ENCODE results near the gene IL11RA. TPM values are rescaled to one million over a fixed set of nuclear protein-coding genes. Genes with fewer than 3 reads are reported as not detected.

The IL11RA gene
- total and polyA plus RNA-seq, 2 of the 8 experiments (the other 6 are each of a cell fraction or from before 2014, with no cell fraction given), result 5.5 to 9.1 TPM

- no peak overlapping the region for H3K27ac ChIP-seq (ENCODE audit: low read depth, low read length)
- H3K27me3 ChIP-seq (replicated peaks in 1 of 4; ENCODE audit: control insufficient read depth in 3 of 4, extremely low read depth in 1 of 4, insufficient read depth in 3 of 4, low read length in 3 of 4), result peaks cover 13 to 30% (median 26%) of the 10 kb centered on the region in 4 experiments
- no peak overlapping the region for H3K4ac ChIP-seq (replicated peaks; ENCODE audit: insufficient read length, low read depth, low read length)
- H4K8ac ChIP-seq (ENCODE audit: extremely low read depth, insufficient read depth, low read length), result no peak overlapping the region
- peaks cover 10% of the 10 kb centered on the region for H3K79me1 ChIP-seq (ENCODE audit: low read depth, low read length)
- ChIA-PET CTCF (ENCODE audit: partially characterized antibody) (interaction anchor here (0.6 to 18.5 kb wide), 38 partner anchors 9 to 377 kb away, joined by 3 to 401 read pairs (median 4); partner anchors contain the start of genes CCL27, DCTN3, GALT and IL11RA), POLR2A (ENCODE audit: partially characterized antibody) (interaction anchor here (0.6 to 11.3 kb wide), 8 partner anchors 9 to 296 kb away, joined by 3 to 127 read pairs (median 4); partner anchors contain the start of genes GALT, IL11RA and RPP25L)
- H2BK20ac ChIP-seq (ENCODE audit: low read length), result no peak overlapping the region
- no peak overlapping the region for H2BK120ac ChIP-seq (replicated peaks; ENCODE audit: low read depth, low read length)
- H3K23me2 ChIP-seq (ENCODE audit: low read depth, low read length), result peaks cover 12% of the 10 kb centered on the region
- FAIRE-seq, result peak; percentile 90
- no peak overlapping the region for H3K23ac ChIP-seq (ENCODE audit: insufficient read length)
- H2BK12ac ChIP-seq (ENCODE audit: low read depth, low read length), result peak overlapping the region; percentile 61
- no peak overlapping the region for H2BK5ac ChIP-seq (ENCODE audit: low read depth, low read length)
- WGBS, 2 experiments (ENCODE audit: extremely low coverage in 1 of 2, insufficient coverage in 1 of 2, insufficient read length in 1 of 2, insufficient replicate concordance in 2 of 2, low coverage in 1 of 2, low lambda C conversion rate in 2 of 2, missing lambda C conversion rate in 1 of 2), result 40% methylated on average over 3 of the region's 3 CpGs; no CpG with 5 or more reads in 1 of the 2 experiments
- peaks cover 0 to 14% of the 10 kb centered on the region in 2 experiments for H4K20me1 ChIP-seq (replicated peaks in 1 of 2; ENCODE audit: control insufficient read depth in 1 of 2, insufficient read depth in 2 of 2, low read length in 2 of 2)
- no peak overlapping the region for H3K9ac ChIP-seq (replicated peaks in 1 of 4; ENCODE audit: extremely low read depth in 1 of 4, low read depth in 3 of 4, low read length in 3 of 4)
- no peak overlapping the region for H3K56ac ChIP-seq (replicated peaks; ENCODE audit: insufficient read length, low read depth, low read length)
- H3K9me3 ChIP-seq (ENCODE audit: insufficient read depth in 2 of 2, low read depth in 1 of 2, low read length in 1 of 2), result no peaks in the 10 kb centered on the region
- H4K5ac ChIP-seq (ENCODE audit: insufficient read length, low read depth, low read length), result no peak overlapping the region
- H3K14ac ChIP-seq (ENCODE audit: insufficient read length), result no peak overlapping the region
- H3K18ac ChIP-seq (ENCODE audit: extremely low read depth, low read length), result no peak overlapping the region
- H3K4me2 ChIP-seq (ENCODE audit: insufficient read depth in 1 of 2, low read depth in 2 of 2, low read length in 2 of 2), result 0 out of 4 replicates have a peak overlapping the region, but pooled peaks of 1 of the 2 experiments have one; percentile 11
- H2AK5ac ChIP-seq (ENCODE audit: low read depth, low read length), result no peak overlapping the region
- no peak overlapping the region for H3K4me3 ChIP-seq (ENCODE audit: extremely low read depth in 1 of 4, insufficient read depth in 2 of 4, low read depth in 3 of 4, low read length in 4 of 4)
- peak in 1 of 2 experiments; percentile 84 for DNase-seq (ENCODE audit: low read depth in 1 of 2, low spot score in 2 of 2)
- peaks cover 0 to 11% of the 10 kb centered on the region in 2 experiments; a peak in 2 of 4 replicates for H3K79me2 ChIP-seq (ENCODE audit: control insufficient read depth in 1 of 2, insufficient read depth in 2 of 2, low read length in 2 of 2)
- H2AFZ ChIP-seq (ENCODE audit: low read length), result no peak overlapping the region
- H4K91ac ChIP-seq (replicated peaks; ENCODE audit: insufficient read length, low read length), result no peak overlapping the region
- peaks cover 0 to 6% (median 2%) of the 10 kb centered on the region in 4 experiments; a peak in 3 of 8 replicates for H3K36me3 ChIP-seq (ENCODE audit: control insufficient read depth in 2 of 4, insufficient read depth in 4 of 4, low read length in 3 of 4)
- no peak overlapping the region for H2BK15ac ChIP-seq (ENCODE audit: low read length)
- H3K4me1 ChIP-seq (replicated peaks in 1 of 4; ENCODE audit: control insufficient read depth in 3 of 4, insufficient read depth in 4 of 4, low read length in 3 of 4), result peaks cover 6 to 15% (median 10%) of the 10 kb centered on the region in 4 experiments
- TF ChIP-seq KDM5A (IDR thresholded peaks at IDR 0.05; ENCODE audit: low read length), result no peak
- no peak for TF ChIP-seq RNF2 (IDR thresholded peaks at IDR 0.05; ENCODE audit: borderline replicate concordance, low read depth, low read length, missing control alignments, poor library complexity, severe bottlenecking)
- TF ChIP-seq, protein P1, sequence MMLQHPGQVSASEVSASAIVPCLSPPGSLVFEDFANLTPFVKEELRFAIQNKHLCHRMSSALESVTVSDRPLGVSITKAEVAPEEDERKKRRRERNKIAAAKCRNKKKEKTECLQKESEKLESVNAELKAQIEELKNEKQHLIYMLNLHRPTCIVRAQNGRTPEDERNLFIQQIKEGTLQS (IDR thresholded peaks at IDR 0.05; ENCODE audit: insufficient read depth, low read depth, low read length), result no peak
- TF ChIP-seq TEAD4 (IDR thresholded peaks at IDR 0.05; ENCODE audit: low read depth, low read length), result no peak
- TF ChIP-seq BRCA1 (IDR thresholded peaks at IDR 0.05; ENCODE audit: low read depth, low read length), result no peak
- TF ChIP-seq CTCF (IDR thresholded peaks at IDR 0.05; ENCODE audit: control extremely low read depth in 1 of 3, insufficient read depth in 1 of 3, low read depth in 1 of 3, low read length in 3 of 3), result peak; percentile 80 to 96 (median 88)
- TF ChIP-seq KDM1A (IDR thresholded peaks at IDR 0.05; ENCODE audit: borderline replicate concordance, low read length), result no peak
- TF ChIP-seq SP4 (IDR thresholded peaks at IDR 0.05; ENCODE audit: low read length), result no peak
Measured at GRCh38 chr9:34633851-34634550, 18.0 kb upstream of the IL11RA start.

All from H1 (cell line).